Measurements from ENCODE around the gene DSCAML1. TPM values are rescaled to one million over a fixed set of nuclear protein-coding genes. Genes with fewer than 3 reads are reported as not detected.

Gene DSCAML1
- total and polyA plus RNA-seq, 2 of the 8 experiments (the other 6 are each of a cell fraction or from before 2014, with no cell fraction given), result 0.19 to 0.24 TPM

GRCh38 chr11:117750357-117750756 lies 46.7 kb downstream of the DSCAML1 start:
- no peaks in the 10 kb centered on the region for H3K23me2 ChIP-seq (ENCODE audit: low read depth, low read length)
- CTCF ChIA-PET (ENCODE audit: partially characterized antibody), result interaction anchor here (0.7 to 1.4 kb wide), 2 partner anchors 8 to 67 kb away, joined by 3 read pairs; no protein-coding TSS in a partner anchor
- no peak overlapping the region for H3K4me2 ChIP-seq (ENCODE audit: insufficient read depth in 1 of 2, low read depth in 2 of 2, low read length in 2 of 2)
- DNase-seq (ENCODE audit: low read depth in 1 of 2, low spot score in 2 of 2) (no peak), FAIRE-seq (no peak)
- WGBS, 2 experiments (ENCODE audit: extremely low coverage in 1 of 2, insufficient coverage in 1 of 2, insufficient read length in 1 of 2, insufficient replicate concordance in 2 of 2, low coverage in 1 of 2, low lambda C conversion rate in 2 of 2, missing lambda C conversion rate in 1 of 2), result 92% methylated on average over 5 of the region's 5 CpGs; no CpG with 5 or more reads in 1 of the 2 experiments
- no peak overlapping the region for H2BK12ac ChIP-seq (ENCODE audit: low read depth, low read length)
- no peak overlapping the region for H4K8ac ChIP-seq (ENCODE audit: extremely low read depth, insufficient read depth, low read length)
- H2BK20ac ChIP-seq (ENCODE audit: low read length), result no peak overlapping the region
- no peak overlapping the region for H2AK5ac ChIP-seq (ENCODE audit: low read depth, low read length)
- no peak overlapping the region for H3K9ac ChIP-seq (replicated peaks in 1 of 4; ENCODE audit: extremely low read depth in 1 of 4, low read depth in 3 of 4, low read length in 3 of 4)
- H3K27ac ChIP-seq (ENCODE audit: low read depth, low read length), result no peak overlapping the region
- no peak overlapping the region for H2BK5ac ChIP-seq (ENCODE audit: low read depth, low read length)
- no peak overlapping the region for H4K5ac ChIP-seq (ENCODE audit: insufficient read length, low read depth, low read length)
- no peak overlapping the region for H3K56ac ChIP-seq (replicated peaks; ENCODE audit: insufficient read length, low read depth, low read length)
- H3K23ac ChIP-seq (ENCODE audit: insufficient read length), result no peak overlapping the region
- H2AFZ ChIP-seq (ENCODE audit: low read length), result no peak overlapping the region
- no peaks in the 10 kb centered on the region for H3K9me3 ChIP-seq (ENCODE audit: insufficient read depth in 2 of 2, low read depth in 1 of 2, low read length in 1 of 2)
- no peak overlapping the region for H4K91ac ChIP-seq (replicated peaks; ENCODE audit: insufficient read length, low read length)
- no peaks in the 10 kb centered on the region for H3K79me2 ChIP-seq (ENCODE audit: control insufficient read depth in 1 of 2, insufficient read depth in 2 of 2, low read length in 2 of 2)
- H3K14ac ChIP-seq (ENCODE audit: insufficient read length), result no peak overlapping the region
- H3K36me3 ChIP-seq (ENCODE audit: control insufficient read depth in 2 of 4, insufficient read depth in 4 of 4, low read length in 3 of 4), result no peaks in the 10 kb centered on the region
- H3K79me1 ChIP-seq (ENCODE audit: low read depth, low read length), result no peaks in the 10 kb centered on the region
- no peaks in the 10 kb centered on the region; a peak in 1 of 7 replicates for H3K27me3 ChIP-seq (replicated peaks in 1 of 4; ENCODE audit: control insufficient read depth in 3 of 4, extremely low read depth in 1 of 4, insufficient read depth in 3 of 4, low read length in 3 of 4)
- no peak overlapping the region for H2BK15ac ChIP-seq (ENCODE audit: low read length)
- POLR2A ChIA-PET (ENCODE audit: partially characterized antibody), result interaction anchor here (0.6 kb wide), 1 partner anchor 489 kb away, joined by 3 read pairs; no protein-coding TSS in a partner anchor
- H3K4me1 ChIP-seq (replicated peaks in 1 of 4; ENCODE audit: control insufficient read depth in 3 of 4, insufficient read depth in 4 of 4, low read length in 3 of 4), result peaks cover 0 to 4% (median 1%) of the 10 kb centered on the region in 4 experiments; a peak in 5 of 7 replicates
- no peak overlapping the region for H3K4ac ChIP-seq (replicated peaks; ENCODE audit: insufficient read length, low read depth, low read length)
- H2BK120ac ChIP-seq (replicated peaks; ENCODE audit: low read depth, low read length), result no peak overlapping the region
- no peak overlapping the region for H3K18ac ChIP-seq (ENCODE audit: extremely low read depth, low read length)
- H4K20me1 ChIP-seq (replicated peaks in 1 of 2; ENCODE audit: control insufficient read depth in 1 of 2, insufficient read depth in 2 of 2, low read length in 2 of 2), result peaks cover 0 to 1% of the 10 kb centered on the region in 2 experiments
- H3K4me3 ChIP-seq (ENCODE audit: extremely low read depth in 1 of 4, insufficient read depth in 2 of 4, low read depth in 3 of 4, low read length in 4 of 4), result no peak overlapping the region
- no peak for TF ChIP-seq CREB1 (IDR thresholded peaks at IDR 0.05)
- no peak for TF ChIP-seq CHD2 (IDR thresholded peaks at IDR 0.05; ENCODE audit: low read length)
- TF ChIP-seq KDM4A (IDR thresholded peaks at IDR 0.05; ENCODE audit: low read depth, low read length, severe bottlenecking), result no peak
- TF ChIP-seq HDAC2 (IDR thresholded peaks at IDR 0.05; ENCODE audit: borderline replicate concordance in 1 of 2, low read depth in 2 of 2, low read length in 2 of 2), result no peak
- no peak for TF ChIP-seq FOSL1 (IDR thresholded peaks at IDR 0.05; ENCODE audit: insufficient read depth, low read depth, low read length)
- no peak for TF ChIP-seq EP300 (IDR thresholded peaks at IDR 0.05; ENCODE audit: borderline replicate concordance in 1 of 2, low read depth in 2 of 2, low read length in 2 of 2)
- no peak for TF ChIP-seq CBX5 (IDR thresholded peaks at IDR 0.05; ENCODE audit: low read depth, low read length)

All from H1 (cell line).